Fibroblast of lung (primary cell): Measurements from ENCODE around the gene AMPD2. TPM values are rescaled to one million over a fixed set of nuclear protein-coding genes. Genes with fewer than 3 reads are reported as not detected.

Experiments used
- DNase-seq, 2 donors: peaks; one replicate each; pipeline versions ENCODE4 v3.0.0 to v3.0.0-alpha.2; 2010; ENCODE audit warnings: low read depth in 2 of 2
- H2AFZ ChIP-seq: 2 replicates; pipeline ENCODE4 v1.5.1; 2012; ENCODE audit warnings: low read length, control low read depth, inconsistent platforms
- H3K27ac ChIP-seq: 2 replicates; pipeline ENCODE4 v1.5.1; 2011; ENCODE audit warnings: low read length, control low read depth; ENCODE audit not compliant: insufficient read depth
- H3K27me3 ChIP-seq: 2 replicates; pipeline ENCODE4 v1.5.1; 2011; ENCODE audit warnings: mild to moderate bottlenecking, low read length; ENCODE audit not compliant: control insufficient read depth, insufficient read depth
- H3K36me3 ChIP-seq: 2 replicates; pipeline ENCODE4 v1.5.1; 2011; ENCODE audit warnings: low read length; ENCODE audit not compliant: control insufficient read depth, insufficient read depth
- H3K4me1 ChIP-seq: 2 replicates; pipeline ENCODE4 v1.5.1; 2011; ENCODE audit warnings: low read length; ENCODE audit not compliant: control insufficient read depth, insufficient read depth; ENCODE audit errors: extremely low read depth
- H3K4me2 ChIP-seq: 2 replicates; pipeline ENCODE4 v1.5.1; 2011; ENCODE audit warnings: low read length, control low read depth; ENCODE audit not compliant: insufficient read depth; ENCODE audit errors: extremely low read depth
- H3K4me3 ChIP-seq, 4 experiments: fragments of 200-600 bp in 1 of 4; sonication (generic) in 1 of 4; replicated peaks in 1 of 4; 2 replicates each; pipeline ENCODE4 v1.5.1; 2011 to 2016; ENCODE audit warnings: low read length in 4 of 4, low read depth in 3 of 4, mild to moderate bottlenecking in 3 of 4, control low read depth in 2 of 4, inconsistent platforms in 1 of 4, mixed read lengths in 1 of 4; ENCODE audit not compliant: insufficient read depth in 1 of 4; ENCODE audit errors: control extremely low read depth in 1 of 4
- H3K79me2 ChIP-seq: 2 replicates; pipeline ENCODE4 v1.5.1; 2012; ENCODE audit warnings: mild to moderate bottlenecking, low read length, inconsistent platforms; ENCODE audit not compliant: control insufficient read depth, insufficient read depth
- H3K9ac ChIP-seq: 2 replicates; pipeline ENCODE4 v1.5.1; 2011; ENCODE audit warnings: mild to moderate bottlenecking, low read length, control low read depth; ENCODE audit not compliant: insufficient read depth
- H3K9me3 ChIP-seq: 2 replicates; pipeline ENCODE4 v1.5.1; 2012; ENCODE audit warnings: low read depth, low read length; ENCODE audit not compliant: control insufficient read depth, insufficient read depth
- H4K20me1 ChIP-seq: 2 replicates; pipeline ENCODE4 v1.5.1; 2011; ENCODE audit warnings: low read length; ENCODE audit not compliant: control insufficient read depth, insufficient read depth; ENCODE audit errors: extremely low read depth
- EZH2 ChIP-seq: IDR thresholded peaks from 2 replicates; pipeline ENCODE4 v1.5.1; 2012; ENCODE audit warnings: low read length, control low read depth, mild to moderate bottlenecking; ENCODE audit errors: missing control alignments
- polyA plus RNA-seq, 2 donors: library from polyadenylated mRNA; depleted of rRNA in 1 of 2; stranded (reverse) in 1 of 2; unstranded in 1 of 2; fragments of >200 nt; gene quantifications; 2 replicates each; pipeline ENCODE4 v1.2.1, GENCODE V29; 2011 to 2012; ENCODE audit warnings: missing spikeins in 1 of 2
- total RNA-seq: library from RNA; depleted of rRNA; stranded (reverse); fragments of >200 nt; gene quantifications from 2 replicates; pipeline ENCODE4 v1.2.1, GENCODE V29; 2014
- TF ChIP-seq, protein P1 (sequence below), 2 donors: IDR thresholded peaks in 1 of 2; conservative IDR thresholded peaks in 1 of 2; 1 replicate in 1 of 2; 2 replicates in 1 of 2; pipeline ENCODE4 v1.5.1; 2011 to 2012; ENCODE audit warnings: low read length in 2 of 2, control low read depth in 1 of 2, inconsistent platforms in 1 of 2, low read depth in 1 of 2, mild to moderate bottlenecking in 1 of 2

The AMPD2 gene
- total and polyA plus RNA-seq, 2 donors (not counting 1 experiment from before 2014, with no cell fraction given): 23.0 to 51.9 TPM

DNA sequence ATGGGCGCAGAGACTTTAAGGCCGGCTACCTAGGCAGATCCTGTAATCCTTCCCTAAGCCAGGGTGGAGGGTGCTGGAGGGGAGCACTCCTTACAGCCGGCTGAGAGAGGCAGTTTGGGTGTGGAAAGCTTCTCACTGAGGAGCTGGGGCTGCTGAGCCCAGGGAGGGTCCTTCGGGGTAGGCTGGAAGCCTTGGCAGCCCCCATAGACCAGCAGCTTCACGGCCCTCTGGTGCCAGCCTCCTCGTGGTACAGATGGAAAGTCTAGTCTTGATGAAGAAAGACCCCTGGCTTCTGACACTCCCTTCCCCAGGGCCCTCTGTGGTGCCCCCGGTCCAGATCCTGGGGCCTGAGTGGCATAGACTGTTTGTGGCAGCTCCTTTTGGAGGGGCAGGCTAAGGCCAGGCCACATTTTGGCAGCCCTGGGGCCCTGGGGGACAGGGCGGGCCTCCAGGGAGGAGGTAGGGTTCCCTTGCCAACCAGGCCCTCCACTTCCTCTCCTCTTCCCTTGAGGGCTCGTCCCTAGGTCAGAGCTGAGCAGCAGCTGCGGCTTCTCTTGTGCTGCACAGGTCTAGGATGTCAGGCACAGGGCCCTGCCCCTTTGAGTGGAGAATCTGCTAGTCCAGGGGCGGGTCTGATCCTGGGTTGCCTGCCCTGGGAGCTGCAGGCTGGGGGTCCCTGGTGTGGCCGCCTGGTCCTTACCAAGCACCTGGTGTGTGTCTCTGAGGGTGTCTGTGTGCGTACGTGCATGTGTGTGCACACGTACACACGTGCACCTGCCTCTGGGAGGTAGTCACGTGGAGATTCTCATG lies 4.8 kb downstream of the AMPD2 start:
- no peaks in the 10 kb centered on the region for H4K20me1 ChIP-seq
- no peak for DNase-seq

DNA sequence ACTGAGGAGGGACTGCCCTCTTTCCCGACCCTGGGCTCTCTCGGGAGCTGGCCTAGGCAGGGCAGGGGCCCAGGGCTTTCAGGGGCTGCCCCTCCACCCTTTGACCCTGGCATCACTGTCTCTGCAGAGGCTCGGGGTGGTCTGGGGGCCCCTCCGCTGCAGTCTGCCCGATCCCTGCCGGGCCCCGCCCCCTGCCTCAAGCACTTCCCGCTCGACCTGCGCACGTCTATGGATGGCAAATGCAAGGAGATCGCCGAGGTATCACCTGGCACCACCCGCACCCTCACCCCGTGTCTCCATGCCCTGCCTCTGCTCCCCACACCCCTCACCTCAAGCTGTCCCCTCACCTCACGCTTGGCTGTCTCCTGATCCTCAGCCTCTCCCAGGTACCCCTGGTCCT lies 5.5 kb downstream of the AMPD2 start:
- Histone ChIP-seq H3K4me3 (no peak overlapping the region), H4K20me1 (no peaks in the 10 kb centered on the region), H3K4me1 (peaks cover 15% of the 10 kb centered on the region), H3K27ac (no peak overlapping the region), H3K79me2 (peaks cover 44% of the 10 kb centered on the region), H2AFZ (no peak overlapping the region), H3K9me3 (no peaks in the 10 kb centered on the region), H3K4me2 (no peak overlapping the region), H3K9ac (no peak overlapping the region), H3K27me3 (no peaks in the 10 kb centered on the region), H3K36me3 (peaks cover 19% of the 10 kb centered on the region)
- no peak for DNase-seq
- TF ChIP-seq, protein P1, sequence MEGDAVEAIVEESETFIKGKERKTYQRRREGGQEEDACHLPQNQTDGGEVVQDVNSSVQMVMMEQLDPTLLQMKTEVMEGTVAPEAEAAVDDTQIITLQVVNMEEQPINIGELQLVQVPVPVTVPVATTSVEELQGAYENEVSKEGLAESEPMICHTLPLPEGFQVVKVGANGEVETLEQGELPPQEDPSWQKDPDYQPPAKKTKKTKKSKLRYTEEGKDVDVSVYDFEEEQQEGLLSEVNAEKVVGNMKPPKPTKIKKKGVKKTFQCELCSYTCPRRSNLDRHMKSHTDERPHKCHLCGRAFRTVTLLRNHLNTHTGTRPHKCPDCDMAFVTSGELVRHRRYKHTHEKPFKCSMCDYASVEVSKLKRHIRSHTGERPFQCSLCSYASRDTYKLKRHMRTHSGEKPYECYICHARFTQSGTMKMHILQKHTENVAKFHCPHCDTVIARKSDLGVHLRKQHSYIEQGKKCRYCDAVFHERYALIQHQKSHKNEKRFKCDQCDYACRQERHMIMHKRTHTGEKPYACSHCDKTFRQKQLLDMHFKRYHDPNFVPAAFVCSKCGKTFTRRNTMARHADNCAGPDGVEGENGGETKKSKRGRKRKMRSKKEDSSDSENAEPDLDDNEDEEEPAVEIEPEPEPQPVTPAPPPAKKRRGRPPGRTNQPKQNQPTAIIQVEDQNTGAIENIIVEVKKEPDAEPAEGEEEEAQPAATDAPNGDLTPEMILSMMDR (conservative IDR thresholded peaks at IDR 0.05 in 1 of 2, IDR thresholded peaks at IDR 0.05 in 1 of 2; ENCODE audit: low read depth in 1 of 2, low read length in 2 of 2): no peak
- TF ChIP-seq EZH2: no peak

More for the DNA sequence above, 4.8 kb downstream of the AMPD2 start:
- H3K79me2 ChIP-seq: peaks cover 49% of the 10 kb centered on the region
- H3K27me3 ChIP-seq: no peaks in the 10 kb centered on the region
- no peak overlapping the region for H2AFZ ChIP-seq
- H3K4me3 ChIP-seq: peak overlapping the region in 1 of 4 experiments; percentile 22
- H3K27ac ChIP-seq: no peak overlapping the region
- no peak overlapping the region for H3K4me2 ChIP-seq
- H3K4me1 ChIP-seq: peaks cover 15% of the 10 kb centered on the region
- no peaks in the 10 kb centered on the region for H3K9me3 ChIP-seq
- peaks cover 13% of the 10 kb centered on the region for H3K36me3 ChIP-seq
- TF ChIP-seq EZH2: no peak
- TF ChIP-seq, protein P1 (conservative IDR thresholded peaks at IDR 0.05 in 1 of 2, IDR thresholded peaks at IDR 0.05 in 1 of 2; ENCODE audit: low read depth in 1 of 2, low read length in 2 of 2): no peak
- no peak overlapping the region for H3K9ac ChIP-seq

DNA sequence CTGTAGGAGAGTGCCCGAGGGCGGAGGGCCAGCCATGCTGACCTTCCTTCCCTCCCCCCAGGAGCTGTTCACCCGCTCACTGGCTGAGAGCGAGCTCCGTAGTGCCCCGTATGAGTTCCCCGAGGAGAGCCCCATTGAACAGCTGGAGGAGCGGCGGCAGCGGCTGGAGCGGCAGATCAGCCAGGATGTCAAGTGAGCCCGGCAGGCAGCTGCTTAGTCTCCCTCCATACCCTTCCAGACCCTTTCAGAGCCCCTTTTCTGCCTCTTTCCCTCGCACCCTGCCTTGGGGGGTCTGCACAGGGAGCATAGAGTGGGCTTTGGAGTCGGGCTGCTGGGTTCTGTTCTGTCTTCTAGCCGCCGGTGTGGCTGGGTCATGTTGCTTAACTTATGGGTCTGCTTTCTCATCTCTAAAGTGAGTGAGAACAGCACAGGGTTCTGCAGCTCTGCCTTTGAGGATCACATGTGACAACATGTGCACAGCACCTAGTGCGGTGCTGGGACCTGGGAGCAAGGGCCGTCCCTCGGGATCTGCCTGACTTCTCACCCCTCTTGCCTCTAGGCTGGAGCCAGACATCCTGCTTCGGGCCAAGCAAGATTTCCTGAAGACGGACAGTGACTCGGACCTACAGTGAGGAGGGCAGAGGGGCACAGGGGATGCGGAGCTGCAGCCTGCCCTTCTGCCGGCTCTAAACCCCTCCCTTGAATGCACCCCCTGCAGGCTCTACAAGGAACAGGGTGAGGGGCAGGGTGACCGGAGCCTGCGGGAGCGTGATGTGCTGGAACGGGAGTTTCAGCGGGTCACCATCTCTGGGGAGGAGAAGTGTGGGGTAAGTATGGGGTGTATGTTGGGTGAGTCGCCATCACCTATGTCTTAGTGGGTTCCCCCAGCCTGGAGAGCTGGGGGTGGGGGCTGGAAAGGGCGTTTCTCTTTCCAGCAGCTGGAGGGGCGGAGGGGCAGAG lies 6.2 kb downstream of the AMPD2 start:
- Histone ChIP-seq H3K36me3 (peaks cover 23% of the 10 kb centered on the region), H3K4me3 (no peak overlapping the region), H3K9ac (no peak overlapping the region), H2AFZ (no peak overlapping the region), H3K27me3 (no peaks in the 10 kb centered on the region), H3K4me2 (no peak overlapping the region), H4K20me1 (no peaks in the 10 kb centered on the region), H3K27ac (no peak overlapping the region), H3K79me2 (peaks cover 44% of the 10 kb centered on the region), H3K9me3 (no peaks in the 10 kb centered on the region), H3K4me1 (peaks cover 15% of the 10 kb centered on the region)
- DNase-seq: no peak
- TF ChIP-seq EZH2: no peak
- TF ChIP-seq, protein P1 (conservative IDR thresholded peaks at IDR 0.05 in 1 of 2, IDR thresholded peaks at IDR 0.05 in 1 of 2; ENCODE audit: low read depth in 1 of 2, low read length in 2 of 2): no peak
